ENCODE measurements around the gene MBD2. TPM values are rescaled to one million over a fixed set of nuclear protein-coding genes. Genes with fewer than 3 reads are reported as not detected.
"Not testable (repeated sequence)": the region's sequence is repeated elsewhere in the genome, so short reads cannot be mapped to it uniquely, and the experiment has no call there.

The MBD2 gene
- polyA plus RNA-seq, 1 donor: 129 TPM

DNA sequence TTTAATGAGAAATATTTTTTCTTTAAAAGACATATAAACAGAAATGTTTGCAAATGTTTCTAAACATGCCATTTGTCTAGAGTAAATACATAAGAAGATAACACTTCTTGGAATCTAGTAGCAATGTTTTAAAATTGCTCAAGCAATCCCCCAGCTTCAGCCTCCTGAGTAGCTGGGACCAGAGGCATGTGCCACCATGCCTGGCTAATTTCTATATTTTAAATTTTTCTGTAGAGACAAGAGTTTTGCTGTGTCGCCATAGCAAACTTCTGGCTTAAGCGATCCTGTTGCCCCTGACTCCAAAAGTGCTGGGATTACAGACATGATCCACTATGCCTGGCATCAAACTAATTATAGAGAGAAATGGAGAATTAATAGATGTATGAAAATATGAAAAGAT, 14.6 kb upstream of the MBD2 start:
- DNase-seq: no peak

DNA sequence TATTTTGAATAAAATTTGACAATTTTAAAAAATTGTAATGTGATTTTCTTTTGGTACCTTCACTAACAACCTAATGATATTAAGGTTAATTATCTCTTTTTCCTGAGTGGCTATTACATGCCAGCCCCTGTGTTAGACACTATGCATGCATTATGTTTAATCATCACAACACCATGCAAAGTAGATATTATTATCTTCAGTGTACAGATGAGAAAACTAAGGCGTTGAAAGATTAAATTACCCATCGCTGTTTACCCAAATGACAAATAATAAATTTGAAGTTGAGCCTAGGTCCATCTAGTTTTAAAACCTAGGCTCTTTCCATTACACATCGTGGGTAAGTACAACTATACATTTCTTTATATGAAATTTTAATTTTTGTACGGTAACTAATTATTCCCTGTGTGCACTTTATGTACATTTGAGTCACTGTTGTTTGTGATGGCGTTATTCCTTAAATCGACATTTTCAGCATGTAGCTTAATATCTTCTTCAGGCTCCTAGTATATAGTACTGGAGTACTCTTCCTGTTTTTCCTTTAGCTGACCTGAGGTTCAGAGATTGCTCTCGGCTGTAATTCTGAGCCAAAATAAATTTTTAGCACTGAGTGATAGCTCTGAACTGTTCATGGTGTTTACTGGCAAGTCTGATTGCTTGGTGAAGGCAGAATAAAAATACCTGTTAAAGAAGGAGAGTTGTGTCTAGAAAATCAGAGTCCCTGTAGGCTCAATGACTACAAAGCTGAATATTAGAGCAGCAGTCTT, 13.9 kb upstream of the MBD2 start:
- DNase-seq: no peak

DNA sequence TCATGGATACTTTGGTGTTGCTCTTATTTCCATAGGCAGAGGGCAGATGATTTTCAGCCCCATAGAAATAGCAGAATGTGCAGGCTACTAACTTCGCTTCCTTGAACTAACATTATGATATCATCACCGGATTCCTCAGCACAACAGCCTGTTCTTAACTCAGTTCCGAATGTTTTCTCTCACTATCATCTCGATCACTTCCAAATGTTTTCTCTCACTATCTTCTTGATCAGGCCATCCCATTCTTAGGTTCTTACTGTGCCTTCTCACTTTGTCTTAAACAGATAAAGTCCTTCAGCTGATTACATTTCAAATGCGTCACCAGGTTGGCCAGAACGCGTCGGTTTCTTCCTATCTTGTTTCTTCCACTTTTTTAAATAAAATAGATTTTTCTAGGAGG, 11.4 kb upstream of the MBD2 start:
- DNase-seq: no peak

DNA sequence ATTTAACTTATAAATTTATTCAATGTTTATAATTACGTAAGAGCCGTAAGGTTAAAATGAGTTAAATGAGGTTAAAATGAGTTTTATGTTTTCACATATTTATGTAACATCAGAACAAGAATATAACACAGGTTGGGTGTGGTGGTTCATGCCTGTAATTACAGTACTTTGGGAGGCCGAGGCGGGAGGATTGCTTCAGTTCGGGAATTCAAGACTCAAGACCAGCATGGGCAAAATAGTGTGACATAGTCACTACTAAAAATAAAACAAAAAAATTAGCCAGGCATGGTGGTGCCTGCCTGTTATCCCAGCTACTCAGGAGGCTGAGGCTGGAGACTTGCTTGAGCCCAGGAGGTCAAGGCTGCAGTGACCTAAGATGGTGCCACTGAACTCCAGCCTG, 9.3 kb upstream of the MBD2 start:
- DNase-seq: no peak

DNA sequence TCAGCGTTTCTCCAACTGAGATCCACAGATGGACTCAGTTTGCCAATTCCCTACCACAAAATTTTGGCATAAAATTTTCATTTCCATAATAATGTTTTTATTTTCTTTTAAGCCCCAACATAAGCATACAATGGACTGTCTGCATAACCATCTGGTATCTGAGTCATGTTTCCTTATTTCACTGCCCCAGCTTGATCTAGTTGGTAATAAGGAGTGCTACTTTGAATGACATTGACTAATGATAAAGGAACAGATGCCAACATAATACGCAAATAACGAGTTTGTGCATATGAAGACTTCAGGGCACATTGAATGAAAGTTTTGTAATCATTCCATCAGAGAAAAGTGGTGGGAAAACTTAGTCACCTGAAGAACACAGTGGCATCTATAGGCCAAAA, 8.8 kb upstream of the MBD2 start:
- DNase-seq: no peak

DNA sequence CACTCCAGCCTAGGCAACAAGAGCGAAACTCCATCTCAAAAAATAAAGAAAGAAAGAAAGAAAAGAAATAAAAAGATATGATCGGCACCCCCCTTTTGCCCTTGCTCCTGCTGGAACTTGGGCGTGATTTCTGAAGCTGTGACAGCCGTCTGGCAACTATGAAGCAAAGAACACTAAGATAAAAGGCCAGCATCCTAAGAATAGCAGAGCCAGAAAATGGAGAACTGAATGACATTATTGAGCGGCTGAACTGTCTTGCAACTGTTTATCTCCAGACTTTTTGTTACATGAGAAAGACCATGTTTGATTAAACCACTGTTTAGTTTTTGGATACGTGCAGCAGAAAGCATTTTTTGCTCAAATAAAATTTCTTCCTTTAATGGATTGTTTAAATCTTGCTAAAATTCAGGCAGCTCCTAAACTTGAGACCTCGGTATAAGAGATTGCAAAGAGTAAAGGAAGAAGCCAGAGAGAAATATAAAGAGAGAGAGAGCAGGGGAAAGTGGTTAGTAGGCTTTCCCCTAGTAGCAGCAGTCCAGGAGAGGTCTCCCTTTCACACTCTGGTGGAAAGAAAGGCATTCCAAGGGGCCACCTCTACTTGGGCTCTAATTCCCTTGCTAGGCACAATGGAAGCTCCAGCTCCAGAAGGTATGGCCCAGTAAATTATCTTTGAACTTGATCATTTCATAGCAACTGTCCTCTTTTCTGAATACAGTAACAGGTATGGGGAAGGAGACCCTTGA, 8.2 kb upstream of the MBD2 start:
- no peak for DNase-seq

DNA sequence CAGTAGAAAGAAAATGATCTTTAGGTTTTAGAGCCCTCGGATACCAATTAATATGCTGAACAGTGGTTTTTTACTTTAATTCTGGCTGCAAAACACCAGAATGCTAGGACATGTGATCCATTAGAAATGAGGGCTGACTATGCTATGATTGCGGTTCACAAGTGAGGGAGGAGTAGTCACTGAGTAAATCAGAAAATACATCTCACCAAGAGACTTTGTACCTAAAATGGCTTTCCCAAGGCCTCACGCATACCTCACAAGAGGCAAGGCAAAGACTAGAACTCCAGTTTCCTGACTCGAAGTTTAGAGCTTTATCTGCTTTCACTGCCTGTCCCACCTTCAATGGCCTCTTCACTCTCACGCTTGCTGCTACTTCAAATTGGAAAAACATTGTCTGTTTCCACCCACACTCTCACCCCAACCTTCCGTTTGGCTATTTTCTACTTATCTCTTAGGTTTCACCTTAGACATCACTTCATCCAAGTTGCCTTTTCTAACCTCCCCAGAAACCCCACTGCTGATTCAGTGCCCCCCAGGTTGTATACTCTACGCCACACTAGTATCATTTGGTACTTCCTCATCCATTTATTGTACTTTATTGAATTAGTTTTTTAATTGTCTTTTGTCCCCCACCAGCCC, 5.1 kb upstream of the MBD2 start:
- no peak for DNase-seq

DNA sequence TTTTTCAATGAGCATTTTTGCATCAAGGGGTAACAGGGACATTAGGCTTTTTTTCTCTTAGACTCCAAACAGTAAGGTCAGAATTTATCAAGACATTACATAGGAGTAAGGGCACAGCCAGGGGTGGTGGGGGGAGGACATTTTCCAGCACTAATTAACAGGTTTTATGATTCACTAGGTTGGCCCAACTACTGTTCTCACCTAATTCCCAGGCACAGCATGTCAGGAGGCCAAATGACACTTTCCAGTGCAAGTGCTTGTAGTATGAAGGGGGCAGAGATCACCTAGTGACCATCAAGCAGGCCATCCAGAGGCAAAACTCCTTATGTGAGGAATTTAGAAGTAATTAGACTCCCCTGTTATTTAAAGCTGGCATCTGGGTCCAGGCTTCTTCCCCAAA, 3.9 kb upstream of the MBD2 start:
- no peak for DNase-seq

DNA sequence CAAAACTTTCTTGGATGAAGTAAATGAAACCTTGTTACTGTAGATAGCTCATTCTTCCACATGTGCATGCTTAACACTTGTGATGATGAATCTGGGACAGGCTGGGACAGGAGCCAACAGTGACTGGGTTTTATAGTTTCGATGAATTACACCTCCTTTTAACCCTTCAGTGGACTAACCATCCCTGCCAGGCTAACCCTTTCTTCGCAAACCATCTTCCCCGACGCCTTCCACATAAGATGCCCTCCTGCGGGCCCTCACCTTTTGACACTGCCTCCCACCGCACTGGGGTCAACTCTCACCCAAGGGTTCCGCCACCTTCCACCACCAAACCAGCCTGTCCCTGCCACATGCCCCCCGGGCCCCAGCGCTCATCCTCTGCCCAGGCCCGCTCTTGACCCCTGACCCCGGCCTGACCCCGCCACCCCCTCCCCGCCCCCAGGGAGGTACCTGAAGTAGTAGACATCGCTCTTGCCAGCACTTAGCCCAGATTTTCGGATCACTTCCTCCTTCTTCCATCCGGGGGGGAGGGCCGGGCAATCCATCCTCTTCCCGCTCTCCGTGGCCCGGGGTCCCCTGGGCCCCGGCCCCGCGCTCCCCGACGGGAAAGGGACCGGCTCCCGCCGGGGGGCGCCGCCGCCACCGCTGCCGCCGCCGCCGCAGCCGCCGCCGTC, 764 bp downstream of the MBD2 start:
- DNase-seq: peak; percentile 70

DNA sequence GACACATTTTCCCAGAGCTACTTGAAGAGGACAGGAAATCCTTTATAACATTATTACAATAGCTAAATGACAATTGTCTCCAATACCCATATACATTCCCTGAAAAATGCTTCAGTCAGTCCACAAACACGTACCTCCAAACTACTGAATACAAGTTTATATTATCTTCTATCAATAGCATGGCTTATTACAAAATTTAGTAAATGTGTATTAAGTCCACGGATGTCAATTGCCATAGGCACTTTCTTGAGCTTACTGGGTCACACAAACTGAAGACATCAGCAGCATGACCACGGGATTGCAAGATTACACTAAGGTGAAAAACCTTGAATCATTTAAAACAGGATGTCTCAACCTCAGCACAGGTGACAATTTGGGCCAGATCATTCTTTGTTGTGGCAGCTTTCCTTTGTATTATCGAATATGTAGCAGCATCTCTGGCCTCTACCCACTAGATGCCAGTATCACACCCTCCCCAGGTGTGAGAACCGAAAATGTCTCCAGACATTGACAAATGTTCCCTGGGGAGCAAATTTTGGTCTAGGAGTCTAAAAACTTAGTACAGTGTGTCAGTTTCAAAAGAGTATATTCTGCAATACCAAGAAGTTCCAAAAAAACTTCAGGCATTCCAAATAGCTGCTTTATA, 1.4 kb downstream of the MBD2 start:
- DNase-seq: no peak

DNA sequence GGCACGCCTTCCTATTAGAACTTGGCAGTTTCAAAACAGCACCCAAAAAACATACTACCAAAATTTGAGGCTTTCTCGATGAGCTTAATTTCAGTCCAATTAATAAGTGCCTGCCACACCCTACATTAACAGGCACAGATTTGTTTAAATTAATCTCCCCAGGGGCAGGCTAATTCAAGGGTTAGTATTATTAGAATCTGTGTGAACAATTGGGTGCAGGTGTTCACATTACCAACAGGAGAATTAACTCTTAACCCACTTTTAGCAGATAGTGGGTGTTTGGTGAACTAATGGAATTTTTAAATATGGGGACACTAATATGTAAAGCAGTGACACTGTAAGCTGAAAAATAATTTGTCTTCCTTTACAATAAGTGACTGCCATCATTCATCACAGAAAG, 4.1 kb downstream of the MBD2 start:
- no peak for DNase-seq

DNA sequence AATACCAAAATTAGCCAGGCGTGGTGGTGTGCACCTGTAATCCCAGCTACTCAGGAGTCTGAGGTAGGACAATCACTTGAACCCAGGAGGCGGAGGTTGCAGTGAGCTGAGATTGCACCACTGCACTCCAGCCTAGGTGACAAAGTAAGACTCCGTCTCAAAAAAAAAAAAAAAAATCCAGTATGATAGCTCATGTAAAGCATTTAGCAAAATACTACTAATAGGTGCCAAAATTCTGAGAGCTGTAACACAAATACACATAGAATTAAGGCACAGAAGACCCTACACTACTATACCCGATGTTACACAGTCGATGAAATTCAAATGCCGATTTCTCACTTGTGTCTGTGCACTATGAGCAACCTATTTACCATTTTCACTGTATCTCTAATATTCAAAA, 5.7 kb downstream of the MBD2 start:
- not testable (repeated sequence) for DNase-seq

DNA sequence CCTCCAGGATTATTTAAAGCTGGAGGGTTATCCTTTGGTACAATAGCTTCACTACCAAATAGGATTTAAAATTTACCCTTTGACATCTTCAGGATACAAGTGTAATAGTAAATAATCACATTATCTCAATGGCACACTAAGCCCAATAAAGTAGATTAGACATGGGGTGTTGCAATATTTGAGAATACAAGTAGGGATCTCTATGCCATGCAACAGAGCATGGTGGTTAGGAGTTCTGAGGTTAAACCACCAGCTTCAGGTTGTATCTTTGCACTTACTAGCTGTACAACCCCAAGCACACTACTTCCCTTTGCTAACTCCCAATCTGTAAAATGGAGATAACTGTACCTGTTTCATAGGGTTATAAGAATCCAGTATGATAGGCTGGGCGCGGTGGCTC, 6.2 kb downstream of the MBD2 start:
- no peak for DNase-seq

DNA sequence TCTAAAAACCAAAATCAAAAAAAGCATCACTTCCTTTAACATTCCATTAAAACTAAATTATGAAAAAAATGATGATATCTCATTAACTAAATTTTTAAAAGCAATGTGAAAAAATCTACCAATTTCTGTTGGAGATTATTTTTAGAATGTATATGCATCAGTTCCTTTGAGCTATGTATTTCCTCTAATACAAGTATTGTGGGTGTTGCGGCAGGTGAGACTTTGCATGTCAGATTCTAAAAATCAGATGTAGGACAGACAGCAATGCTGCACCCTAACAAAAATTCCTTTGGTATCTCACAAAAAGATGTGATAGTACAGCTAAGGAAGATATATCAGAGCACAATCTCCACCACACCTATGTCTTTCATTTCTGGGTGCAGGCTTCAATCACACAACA, 6.8 kb downstream of the MBD2 start:
- no peak for DNase-seq

DNA sequence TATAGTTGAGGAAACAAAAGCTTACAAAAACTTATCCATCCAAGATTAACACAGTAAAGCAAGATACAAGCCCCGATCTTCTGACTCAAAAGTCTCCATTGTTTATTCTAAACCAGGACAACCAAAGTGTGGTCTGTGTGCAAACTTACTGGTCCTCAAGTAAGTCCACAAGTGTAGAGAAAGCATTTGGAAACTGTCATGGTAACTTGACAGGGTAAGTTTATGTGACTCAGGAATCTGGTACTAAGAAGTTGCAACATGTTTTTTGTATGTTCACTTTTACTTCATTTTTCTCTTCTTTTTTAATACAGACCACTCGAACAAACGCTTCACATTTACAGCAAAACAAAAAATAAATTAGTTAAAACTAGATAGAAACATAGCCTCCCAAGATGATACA, 9.4 kb downstream of the MBD2 start:
- no peak for DNase-seq

DNA sequence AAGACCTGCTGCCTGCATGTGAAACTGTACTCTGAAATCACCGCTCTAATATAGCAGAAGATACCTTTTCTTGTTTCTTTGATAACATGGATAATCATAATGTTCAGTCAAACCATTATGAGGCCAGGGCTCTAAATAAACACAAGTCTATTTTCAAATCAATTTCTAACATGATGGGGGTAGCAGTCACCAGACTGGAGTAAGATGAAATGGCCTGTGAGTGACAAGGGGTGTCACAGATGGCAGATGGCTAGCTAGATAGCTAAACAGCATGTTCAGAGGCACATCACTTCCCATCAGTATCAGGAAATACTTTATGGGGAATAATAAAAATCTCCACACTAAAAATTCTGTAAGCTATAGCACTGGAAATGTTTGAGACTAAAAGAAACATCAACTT, 14.0 kb downstream of the MBD2 start:
- no peak for DNase-seq

DNA sequence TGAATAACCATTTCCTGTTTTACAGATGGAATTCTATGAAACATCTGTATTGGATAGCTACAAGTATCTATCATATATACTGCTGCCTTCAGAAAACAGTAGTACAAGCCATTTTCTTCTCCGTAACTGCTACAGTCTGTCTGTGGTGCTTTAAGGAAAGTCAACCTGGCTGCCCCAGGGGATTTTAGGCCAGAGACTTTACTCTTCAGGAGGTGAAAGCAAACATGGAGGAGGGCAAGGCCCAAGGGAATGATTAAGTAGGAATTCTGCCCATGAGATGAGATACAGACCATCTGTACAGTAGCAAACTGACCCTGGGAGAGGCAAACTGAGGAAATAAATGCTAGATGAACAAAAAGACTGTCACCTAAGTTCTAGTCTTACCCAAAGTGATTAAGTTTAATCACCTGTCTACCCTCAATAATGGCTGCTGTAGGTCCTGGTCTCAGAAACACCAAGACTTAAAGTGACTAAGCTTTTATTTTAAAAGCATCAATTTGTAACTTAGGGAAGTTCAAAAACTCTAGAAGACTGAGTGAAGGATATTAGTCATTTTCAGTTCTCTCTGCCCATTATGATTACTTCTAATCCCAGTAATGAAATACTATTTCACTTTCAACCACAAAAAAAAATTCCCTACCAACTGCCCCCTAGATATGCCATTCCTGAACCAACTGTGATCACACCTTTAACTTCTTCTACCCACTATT, 14.8 kb downstream of the MBD2 start:
- no peak for DNase-seq

DNA sequence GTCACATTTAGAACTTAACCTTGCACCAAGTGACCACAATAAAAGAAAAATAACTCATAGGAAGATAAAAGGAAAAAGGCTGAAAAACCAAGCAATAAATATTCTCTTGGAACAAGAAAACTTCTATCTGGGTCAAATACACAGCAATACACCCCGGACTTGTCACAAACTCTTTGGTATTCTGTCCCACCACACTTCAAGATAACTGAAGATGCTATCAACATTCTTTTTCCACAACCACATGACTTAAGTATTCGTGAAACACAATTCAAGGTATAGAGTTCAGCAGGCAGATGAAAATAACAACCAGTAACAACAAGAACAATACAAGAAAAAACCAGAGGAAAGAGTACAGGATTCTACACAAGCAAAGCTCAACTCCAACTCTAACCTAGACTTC, 18.0 kb downstream of the MBD2 start:
- no peak for DNase-seq

DNA sequence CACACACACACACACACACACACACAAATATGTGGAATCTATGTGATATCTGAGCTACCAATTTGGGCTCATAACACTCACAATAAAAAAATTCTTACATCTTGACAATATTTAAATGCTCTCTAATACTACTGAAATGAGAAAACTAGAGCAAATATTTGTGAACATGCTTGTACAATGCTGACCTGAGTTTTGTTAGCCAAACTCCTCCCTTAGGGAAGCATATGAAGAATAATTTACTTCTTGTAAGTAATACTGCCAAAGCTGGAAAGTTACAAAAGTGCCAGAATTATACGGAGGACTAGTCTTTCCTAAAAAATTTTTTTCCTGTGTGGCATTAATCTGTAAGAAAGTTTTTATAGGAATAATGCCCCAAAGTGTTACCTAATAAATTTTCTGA, 18.5 kb downstream of the MBD2 start:
- no peak for DNase-seq

DNA sequence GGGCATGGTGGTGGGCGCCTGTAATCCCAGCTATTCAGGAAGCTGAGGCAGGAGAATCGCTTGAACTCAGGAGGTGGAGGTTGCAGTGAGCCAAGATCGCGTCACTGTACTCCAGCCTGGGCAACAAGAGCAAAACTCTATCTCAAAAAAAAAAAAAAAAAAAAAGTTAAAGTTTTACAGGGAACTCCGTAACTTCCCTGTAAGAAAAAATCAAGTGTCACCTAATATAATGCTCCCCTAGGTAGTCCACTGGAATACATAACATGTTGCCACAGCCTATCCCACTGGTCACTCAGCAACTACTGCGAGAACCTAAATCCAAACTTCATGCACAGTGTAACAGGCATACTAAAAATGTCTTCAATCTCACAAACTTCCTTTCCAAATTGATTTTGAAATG, 19.0 kb downstream of the MBD2 start:
- not testable (repeated sequence) for DNase-seq

DNA sequence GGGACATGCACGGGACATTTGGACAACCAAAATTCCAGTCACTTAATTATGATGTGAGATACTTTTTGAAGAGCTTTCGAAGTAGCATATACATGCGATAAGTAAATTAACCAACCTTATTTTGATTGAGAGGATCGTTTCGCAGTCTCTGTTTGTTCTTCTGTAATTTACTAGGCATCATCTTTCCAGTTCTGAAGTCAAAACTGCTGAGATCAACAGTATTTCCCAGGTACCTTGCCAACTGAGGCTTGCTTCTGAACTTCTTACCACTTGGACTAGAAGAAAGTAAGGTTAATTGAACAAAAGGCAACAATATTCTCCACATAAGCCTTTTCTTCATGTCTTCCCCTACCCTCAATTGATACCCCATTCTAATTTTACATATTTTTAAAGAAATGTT, 19.6 kb downstream of the MBD2 start:
- no peak for DNase-seq

DNA sequence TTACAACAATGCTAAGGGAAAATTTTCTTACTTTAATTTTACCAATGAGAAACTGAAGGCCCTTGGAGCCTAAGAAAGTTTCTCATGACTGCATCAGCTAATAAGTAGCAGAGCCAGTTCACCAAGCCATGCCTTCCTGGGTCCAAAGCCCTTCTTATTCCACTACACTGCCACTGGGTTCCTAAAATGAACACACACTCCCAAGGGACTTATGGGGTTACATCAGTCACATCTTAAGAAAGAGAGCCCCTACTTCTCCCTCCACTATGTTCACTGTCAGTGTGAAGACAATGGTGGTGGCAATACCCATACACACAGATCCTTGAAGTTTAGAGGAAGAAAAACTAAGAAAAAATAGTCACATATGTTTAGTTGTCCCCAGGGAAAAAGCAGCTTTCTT, 20.6 kb downstream of the MBD2 start:
- DNase-seq: no peak

Measured in left kidney (tissue), 2 donors.